ENCODE results near the gene IGSF22. TPM values are rescaled to one million over a fixed set of nuclear protein-coding genes. Genes with fewer than 3 reads are reported as not detected.
"Not testable (repeated sequence)": the region's sequence is repeated elsewhere in the genome, so short reads cannot be mapped to it uniquely, and the experiment has no call there.

IGSF22 gene
- total RNA-seq, 4 donors from 2014 or later, result 0.33 to 0.93 (median 0.78) TPM; not detected in 1

GRCh38 chr11:18697576-18697975 lies 28.4 kb downstream of the IGSF22 start:
- intact Hi-C loops (cut with DNase I), result no loop called here
- peaks cover 6 to 13% of the 10 kb centered on the region in 2 donors for H3K4me1 ChIP-seq
- H3K27ac ChIP-seq, result no peak overlapping the region
- TF ChIP-seq POLR2A (IDR thresholded peaks at IDR 0.05) (no peak), CTCF (IDR thresholded peaks at IDR 0.05) (no peak)
- H3K36me3 ChIP-seq, result peaks cover 0 to 7% of the 10 kb centered on the region in 2 donors
- 80 to 89% methylated on average over 4 of the region's 4 CpGs for WGBS, 2 donors
- no peak overlapping the region for H3K4me3 ChIP-seq (replicated peaks in 1 of 3)
- no peak for DNase-seq
- no peaks in the 10 kb centered on the region for H3K27me3 ChIP-seq
- no peaks in the 10 kb centered on the region for H3K9me3 ChIP-seq

- WGBS, 2 donors, result 68 to 79% methylated on average over 2 of the region's 2 CpGs
- intact Hi-C loops (cut with DNase I), result no loop called here
- TF ChIP-seq CTCF (IDR thresholded peaks at IDR 0.05) (no peak), POLR2A (IDR thresholded peaks at IDR 0.05) (no peak)
These were observed 29.3 kb downstream of the IGSF22 start for GRCh38 chr11:18696638-18697225.

GRCh38 chr11:18692941-18693760 lies 32.8 kb downstream of the IGSF22 start:
- H3K27me3 ChIP-seq, result no peaks in the 10 kb centered on the region
- no peak overlapping the region for H3K4me3 ChIP-seq (replicated peaks in 1 of 3)
- intact Hi-C loops (cut with DNase I), result no loop called here
- TF ChIP-seq CTCF (IDR thresholded peaks at IDR 0.05) (no peak), POLR2A (IDR thresholded peaks at IDR 0.05) (no peak)
- H3K27ac ChIP-seq, result no peak overlapping the region
- no peaks in the 10 kb centered on the region for H3K9me3 ChIP-seq
- H3K4me1 ChIP-seq, result no peaks in the 10 kb centered on the region
- H3K36me3 ChIP-seq, result no peaks in the 10 kb centered on the region
- 64 to 69% methylated on average over 9 of the region's 9 CpGs for WGBS, 2 donors
- DNase-seq, result no peak

More at GRCh38 chr11:18696638-18697225, 29.3 kb downstream of the IGSF22 start:
- Histone ChIP-seq H3K4me1 (peaks cover 6 to 13% of the 10 kb centered on the region in 2 donors), H3K36me3 (peaks cover 0 to 4% of the 10 kb centered on the region in 2 donors), H3K27ac (no peak overlapping the region), H3K4me3 (replicated peaks in 1 of 3) (no peak overlapping the region), H3K9me3 (no peaks in the 10 kb centered on the region), H3K27me3 (no peaks in the 10 kb centered on the region)
- DNase-seq, result no peak

- H3K27me3 ChIP-seq; DNase-seq; H3K27ac ChIP-seq; intact Hi-C loops (cut with DNase I); H3K9me3 ChIP-seq; H3K36me3 ChIP-seq; H3K4me1 ChIP-seq; H3K4me3 ChIP-seq (replicated peaks in 1 of 3): not testable (repeated sequence)
- 84 to 89% methylated on average over 4 of the region's 4 CpGs for WGBS, 2 donors
These were observed 34.4 kb downstream of the IGSF22 start for GRCh38 chr11:18691467-18692140.

GRCh38 chr11:18684267-18684666 lies 41.7 kb downstream of the IGSF22 start:
- intact Hi-C loops (cut with DNase I), result no loop called here
- 41 to 94% methylated on average over 1 of the region's 1 CpG for WGBS, 2 donors
- Histone ChIP-seq H3K4me1 (no peaks in the 10 kb centered on the region), H3K9me3 (no peaks in the 10 kb centered on the region), H3K27me3 (no peaks in the 10 kb centered on the region), H3K27ac (no peak overlapping the region), H3K36me3 (no peaks in the 10 kb centered on the region), H3K4me3 (replicated peaks in 1 of 3) (no peak overlapping the region)
- TF ChIP-seq CTCF (IDR thresholded peaks at IDR 0.05) (no peak), POLR2A (IDR thresholded peaks at IDR 0.05) (no peak)
- no peak for DNase-seq

Data from thyroid gland (tissue), 4 donors.